HG03354 (cell line): Measurements from ENCODE around the gene PLXDC2.

ENCODE experiments used
- ATAC-seq: cut with Tn5 transposase; IDR thresholded peaks from one replicate; pipeline ENCODE4 v1.9.1; 2021; ENCODE audit warnings: mild to moderate bottlenecking; ENCODE audit not compliant: unreplicated experiment, poor library complexity, severe bottlenecking

The PLXDC2 gene

GRCh38 chr10:20276127-20276979, 460.1 kb downstream of the PLXDC2 start:
- no peak for ATAC-seq

GRCh38 chr10:20277820-20278219, 461.6 kb downstream of the PLXDC2 start:
- no peak for ATAC-seq

DNA sequence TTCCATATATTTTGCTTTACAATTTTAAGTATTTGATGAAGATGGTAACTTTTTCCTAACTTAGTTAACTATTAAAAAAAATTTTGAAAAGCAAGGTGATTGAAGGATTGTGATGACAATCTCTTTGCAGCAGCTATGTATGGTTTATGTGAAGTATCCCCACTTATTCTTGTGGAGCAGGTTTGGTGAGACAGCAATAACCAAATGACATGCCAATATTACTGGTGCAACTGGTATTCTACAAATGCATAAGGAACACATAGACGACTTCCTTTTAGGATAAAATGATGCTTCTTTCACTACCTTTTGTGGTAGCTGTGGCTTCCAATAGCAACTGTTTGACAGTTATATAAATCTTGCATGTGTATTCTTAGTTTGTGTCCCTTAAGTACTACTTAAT, 465.3 kb downstream of the PLXDC2 start:
- no peak for ATAC-seq

DNA sequence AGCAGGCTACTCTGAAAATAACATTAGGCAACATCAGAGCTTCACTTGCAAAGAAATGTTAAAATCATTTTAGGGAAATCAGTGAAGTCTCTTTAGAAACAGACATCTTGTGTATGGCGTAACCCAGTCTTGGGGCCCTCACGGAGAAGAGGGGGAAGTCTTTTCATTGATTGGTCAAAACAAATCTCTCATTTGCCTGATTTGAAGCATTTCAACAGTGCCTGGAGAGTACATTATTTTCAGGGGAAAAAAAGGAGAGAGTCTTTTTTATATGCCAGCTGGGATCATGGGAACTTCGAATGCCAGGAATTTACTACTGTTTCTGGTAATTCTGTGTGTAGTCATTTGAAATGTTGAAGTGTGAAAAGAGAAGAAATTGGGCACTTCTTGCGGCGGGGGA, 471.4 kb downstream of the PLXDC2 start:
- no peak for ATAC-seq

GRCh38 chr10:20288060-20288459, 471.8 kb downstream of the PLXDC2 start:
- no peak for ATAC-seq

DNA sequence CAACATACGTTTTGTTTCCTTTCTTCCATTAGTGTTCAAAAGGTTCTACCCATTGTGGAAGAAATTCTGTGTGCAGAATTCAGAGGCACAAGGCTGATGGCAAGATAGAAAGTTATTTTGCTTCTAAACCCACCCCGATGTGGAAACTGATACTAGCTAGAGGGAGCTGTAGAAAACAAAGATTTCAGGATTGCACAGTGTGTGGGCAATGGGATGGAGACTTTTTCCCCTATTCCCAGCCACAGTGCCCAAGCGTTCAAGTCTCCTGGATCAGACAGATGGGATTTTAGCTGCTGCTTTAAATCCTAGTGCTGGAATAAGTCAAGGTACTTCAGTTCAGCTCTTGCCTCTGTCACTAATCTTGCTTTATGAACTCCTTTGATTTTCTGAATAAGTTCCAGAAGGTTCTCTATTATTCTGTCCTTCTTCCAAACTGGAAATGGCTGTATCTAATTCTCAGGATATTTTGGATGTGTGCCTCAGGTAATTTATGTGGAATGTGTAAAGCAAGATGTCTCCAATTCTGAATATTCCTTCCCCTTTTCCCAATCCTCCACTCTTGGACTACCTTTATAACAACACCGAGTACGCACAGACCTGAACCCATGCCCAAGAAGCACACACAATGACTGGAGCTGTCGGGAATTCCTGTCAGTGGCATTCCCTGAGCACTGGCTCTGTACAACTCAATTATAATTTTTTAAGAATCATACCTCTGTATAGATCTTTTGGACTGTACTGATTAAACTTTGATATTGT, 473.0 kb downstream of the PLXDC2 start:
- no peak for ATAC-seq

DNA sequence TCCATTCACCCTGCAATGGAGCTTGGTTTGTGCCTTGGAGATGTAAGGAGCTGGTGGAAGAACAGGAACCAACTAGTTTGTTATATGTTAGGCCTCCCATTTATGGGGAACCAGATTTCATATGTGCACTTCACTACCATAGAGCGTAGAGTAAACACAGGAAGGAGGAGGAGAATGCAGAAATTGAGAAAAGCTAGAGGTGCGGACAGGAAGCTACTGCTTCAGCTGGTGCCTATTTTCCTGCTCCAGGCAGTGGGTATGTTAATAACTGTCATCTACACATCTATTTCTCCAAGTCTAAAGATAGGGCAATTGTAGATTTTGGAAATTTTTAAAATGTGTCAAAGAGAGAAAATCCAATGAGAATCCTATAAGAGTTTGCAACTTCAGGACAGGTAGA, 482.2 kb downstream of the PLXDC2 start:
- no peak for ATAC-seq

- ATAC-seq: no peak
Measured at GRCh38 chr10:20299034-20299736, 483.0 kb downstream of the PLXDC2 start.

DNA sequence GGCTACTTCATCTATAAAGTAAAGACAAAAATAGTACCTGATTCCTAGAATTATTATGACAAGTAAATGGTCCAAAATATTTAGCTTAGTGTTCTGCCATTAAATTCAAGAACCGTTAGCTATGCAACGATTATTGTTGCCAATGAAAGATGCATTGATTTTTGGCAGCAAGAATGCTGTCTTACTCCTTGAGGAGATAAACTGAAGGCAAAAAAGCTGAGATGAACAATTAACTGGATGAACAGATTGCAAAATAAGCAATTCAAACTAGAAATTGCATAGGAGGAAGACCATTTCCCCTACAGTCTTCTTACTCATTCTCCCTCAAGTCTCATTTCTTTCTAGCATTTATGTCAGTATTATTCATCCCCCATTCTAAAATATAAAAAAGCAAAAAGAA, 484.5 kb downstream of the PLXDC2 start:
- no peak for ATAC-seq

DNA sequence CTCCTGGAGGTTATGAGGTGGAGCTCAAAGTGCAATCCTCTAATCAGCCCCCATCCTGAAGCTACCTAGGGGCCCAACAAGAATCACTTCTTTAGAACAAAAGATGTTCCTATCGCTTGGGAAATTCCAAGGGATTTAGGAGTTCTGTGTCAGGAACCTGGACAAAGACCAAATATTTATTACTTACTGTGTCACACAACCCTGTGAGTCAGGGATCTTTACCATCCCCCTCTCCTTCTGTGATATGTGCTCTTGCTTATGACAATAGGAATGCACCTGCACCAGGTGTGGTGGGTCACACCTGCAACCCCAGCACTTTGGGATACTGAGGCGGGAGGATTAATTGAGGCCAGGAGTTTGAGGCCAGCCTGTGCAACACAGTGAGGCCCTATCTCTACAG, 485.8 kb downstream of the PLXDC2 start:
- no peak for ATAC-seq

GRCh38 chr10:20303453-20304152, 487.4 kb downstream of the PLXDC2 start:
- ATAC-seq: no peak

- no peak for ATAC-seq
Measured at GRCh38 chr10:20313665-20314064, 497.4 kb downstream of the PLXDC2 start.

DNA sequence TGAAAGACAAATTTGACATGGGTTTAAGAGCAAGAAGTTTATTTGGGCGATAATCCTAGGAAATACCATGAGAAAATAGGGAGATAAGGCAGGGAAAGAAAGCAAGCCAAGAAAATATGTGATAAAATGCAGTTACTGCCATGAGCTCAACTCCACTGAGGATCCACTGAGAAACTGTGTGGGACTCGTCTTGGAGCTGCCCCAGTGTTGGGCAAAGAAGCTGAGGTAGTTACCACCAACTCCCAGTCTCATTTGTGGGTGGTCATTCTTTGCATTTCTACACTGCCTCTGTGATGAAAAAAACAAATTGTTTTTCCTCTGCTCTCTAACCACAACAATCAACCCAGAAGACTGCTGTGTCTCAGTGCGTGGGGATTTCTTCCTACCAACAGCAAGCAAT, 498.2 kb downstream of the PLXDC2 start:
- ATAC-seq: no peak

- no peak for ATAC-seq
Measured at GRCh38 chr10:20327954-20328353, 511.7 kb downstream of the PLXDC2 start.

DNA sequence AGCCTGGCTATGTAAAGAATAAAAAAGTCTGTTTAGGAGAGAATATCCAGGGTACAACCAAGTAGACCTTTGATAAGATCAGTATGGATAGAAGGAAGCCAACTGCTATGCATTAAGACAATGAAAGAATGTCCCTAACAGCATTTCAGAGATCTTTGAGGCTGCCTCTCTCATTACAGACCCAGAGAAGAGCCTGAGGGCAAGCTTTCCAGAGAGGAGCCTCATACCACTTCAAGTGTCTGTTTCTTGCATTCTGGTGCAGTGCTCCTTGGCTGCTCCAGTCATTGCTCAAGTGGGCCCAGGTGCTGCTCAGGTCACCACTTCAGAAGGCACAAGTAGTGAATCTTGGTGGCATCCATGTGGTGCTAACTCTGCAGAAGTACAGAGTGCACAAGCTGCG, 514.0 kb downstream of the PLXDC2 start:
- no peak for ATAC-seq

- ATAC-seq: no peak
Measured at GRCh38 chr10:20334559-20334958, 518.3 kb downstream of the PLXDC2 start.
